ENCODE measurements around the gene CALHM2. TPM values are rescaled to one million over a fixed set of nuclear protein-coding genes. Genes with fewer than 3 reads are reported as not detected.

CALHM2 gene
- total and polyA plus RNA-seq, 4 donors = 1.6 to 5.0 (median 3.2) TPM

GRCh38 chr10:103423748-103424147 is 28.4 kb downstream of the CALHM2 start:
- Histone ChIP-seq H3K9me3 (ENCODE audit: control insufficient read depth in 4 of 4, low read length in 3 of 4) (no peaks in the 10 kb centered on the region), H3K27me3 (ENCODE audit: control insufficient read depth in 4 of 4, insufficient read depth in 4 of 4, low read length in 3 of 4) (no peaks in the 10 kb centered on the region), H3K36me3 (ENCODE audit: control insufficient read depth in 4 of 4, insufficient read depth in 3 of 4, low read depth in 1 of 4, low read length in 3 of 4) (peaks cover 15 to 75% (median 59%) of the 10 kb centered on the region in 4 donors), H3K9ac (ENCODE audit: low read depth in 1 of 2, low read length in 2 of 2) (no peak overlapping the region), H3K4me1 (ENCODE audit: control insufficient read depth in 4 of 4, insufficient read depth in 4 of 4, low read length in 3 of 4) (no peaks in the 10 kb centered on the region), H3K27ac (ENCODE audit: low read depth in 1 of 2, low read length in 2 of 2) (no peak overlapping the region), H3K4me3 (ENCODE audit: low read depth in 1 of 3, low read length in 3 of 3) (no peak overlapping the region)
- DNase-seq (ENCODE audit: low spot score) = no peak
- TF ChIP-seq RAD21 (IDR thresholded peaks at IDR 0.05) = no peak
- TF ChIP-seq MAX (IDR thresholded peaks at IDR 0.05) = no peak
- no peak for TF ChIP-seq SP1 (IDR thresholded peaks at IDR 0.05)
- no peak for TF ChIP-seq ZBTB33 (IDR thresholded peaks at IDR 0.05)
- no peak for TF ChIP-seq NR2F2 (IDR thresholded peaks at IDR 0.05)
- TF ChIP-seq FOXA1 (IDR thresholded peaks at IDR 0.05) = no peak
- TF ChIP-seq EGR1 (IDR thresholded peaks at IDR 0.05; ENCODE audit: low read depth in 2 of 2) = no peak
- no peak for TF ChIP-seq YY1 (IDR thresholded peaks at IDR 0.05)
- TF ChIP-seq ATF3 (IDR thresholded peaks at IDR 0.05) = no peak
- TF ChIP-seq RXRA (IDR thresholded peaks at IDR 0.05) = no peak
- TF ChIP-seq TAF1 (conservative IDR thresholded peaks at IDR 0.05) = no peak
- no peak for TF ChIP-seq HNF4A (conservative IDR thresholded peaks at IDR 0.05)
- TF ChIP-seq REST (IDR thresholded peaks at IDR 0.05) = no peak
- TF ChIP-seq CTCF (IDR thresholded peaks at IDR 0.05; ENCODE audit: low read depth, low read length, missing input control) = no peak
- no peak for TF ChIP-seq FOXA2 (IDR thresholded peaks at IDR 0.05)
- no peak for TF ChIP-seq HNF4G (IDR thresholded peaks at IDR 0.05)
- TF ChIP-seq JUND (IDR thresholded peaks at IDR 0.05) = no peak
- TF ChIP-seq GABPA (IDR thresholded peaks at IDR 0.05 in 1 of 2, conservative IDR thresholded peaks at IDR 0.05 in 1 of 2) = no peak
- 94% methylated on average over 5 of the region's 5 CpGs for WGBS
